Measurements from ENCODE around the gene NRTN.
"Not testable (repeated sequence)": the region's sequence is repeated elsewhere in the genome, so short reads cannot be mapped to it uniquely, and the experiment has no call there.

Gene NRTN

DNA sequence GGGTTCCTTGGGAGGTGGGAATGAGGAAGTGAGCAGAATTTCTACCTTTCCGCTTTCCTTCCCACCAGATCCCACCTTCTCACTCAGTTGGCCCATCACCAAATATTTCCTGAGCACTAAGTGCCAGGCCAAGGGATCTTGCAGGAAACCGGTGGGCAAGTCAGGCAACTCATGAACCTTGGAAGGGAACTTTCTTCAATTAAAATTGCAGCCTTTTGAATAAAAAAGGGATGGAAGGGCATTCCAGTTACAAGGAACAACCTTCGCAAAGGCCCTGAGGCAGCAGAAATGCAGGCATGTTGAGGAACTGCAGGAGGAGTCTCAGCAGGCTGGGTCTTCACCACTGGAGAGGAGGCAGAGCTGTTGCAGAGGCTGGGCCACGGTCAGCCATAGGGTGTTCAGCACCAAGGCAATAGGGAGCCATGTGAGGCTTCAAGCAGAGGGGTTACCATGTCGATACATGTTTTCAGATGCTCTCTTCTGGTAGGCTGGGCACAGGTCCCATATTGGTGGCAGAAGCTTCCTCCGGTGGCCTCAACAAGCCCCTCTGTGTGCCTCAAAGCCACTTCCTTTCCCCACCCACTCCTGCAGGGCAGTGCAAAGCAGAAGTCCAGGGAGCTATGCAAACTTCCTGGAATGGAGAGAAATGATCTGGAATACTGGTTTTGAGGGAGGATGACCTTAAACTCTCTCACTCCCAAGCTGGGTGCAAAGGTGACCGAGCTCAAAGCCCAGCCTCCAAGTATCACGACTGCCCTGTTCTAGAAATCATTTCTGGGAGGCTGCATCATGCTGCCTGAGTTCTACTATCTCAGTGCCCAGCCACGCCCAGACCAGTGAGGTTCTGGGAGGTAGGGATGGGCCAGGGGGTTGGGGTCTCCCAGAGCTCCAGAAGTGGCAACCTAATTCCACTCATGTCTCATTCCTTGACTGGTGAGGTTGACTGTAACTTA, 34.5 kb downstream of the NRTN start, which contains the start of gene FUT6:
FUT6 (minus strand) TSS at position 638 of the 953 bp plus-strand sequence. CDS start 7,135 bp downstream, outside the sequence.
- peak; percentile 2 for DNase-seq

DNA sequence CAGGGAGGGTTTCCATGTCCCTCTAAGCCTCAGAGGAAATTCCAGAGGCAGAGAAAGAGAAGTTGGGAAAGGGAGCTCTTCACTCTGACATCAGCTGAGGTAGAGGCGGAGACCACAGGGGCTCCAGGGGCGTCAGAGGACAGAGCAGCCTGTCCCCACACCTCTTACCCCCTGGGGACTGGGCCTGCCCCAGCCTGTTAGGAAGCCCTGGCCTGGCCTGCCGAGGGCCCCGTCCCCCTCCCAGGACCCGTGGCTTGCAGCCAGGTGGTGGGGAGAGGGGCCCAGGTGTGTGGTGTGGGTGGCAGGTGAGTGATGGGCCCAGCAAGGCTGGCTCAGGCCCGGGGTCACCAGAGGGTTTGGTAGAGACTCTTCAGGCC, 36.9 kb downstream of the NRTN start:
- DNase-seq: peak; percentile 3

DNA sequence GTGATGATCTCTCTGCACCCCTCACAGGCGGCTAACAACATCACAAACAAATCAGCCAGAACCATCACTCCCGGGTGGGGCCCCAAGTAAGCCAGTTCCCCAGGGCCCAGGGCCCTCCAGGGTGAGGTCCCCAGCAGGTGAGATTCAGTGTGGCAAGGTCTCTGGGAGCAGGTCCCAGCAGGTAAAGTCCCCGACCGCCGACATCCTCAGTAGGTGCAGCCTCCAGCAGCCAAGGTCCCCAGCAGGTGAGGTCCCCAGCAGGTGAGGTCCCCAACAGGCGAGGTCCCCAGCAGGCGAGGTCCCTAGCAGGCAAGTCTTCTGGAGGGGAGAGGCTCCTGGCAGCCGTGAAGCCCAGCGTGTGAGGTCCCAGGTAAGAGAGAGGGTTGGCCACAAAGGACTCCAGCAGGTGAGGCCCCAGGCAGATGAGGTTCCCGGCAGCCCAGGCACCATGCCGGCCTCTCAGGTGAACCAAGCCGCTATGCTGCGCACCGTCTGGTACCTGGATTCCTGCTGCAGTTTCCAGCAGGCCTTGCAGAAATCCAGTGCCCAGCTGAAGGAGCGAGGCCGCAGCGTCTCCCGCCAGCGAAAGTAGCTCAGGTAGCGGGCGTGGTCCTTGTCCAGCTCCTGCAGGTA, 38.5 kb downstream of the NRTN start:
- peak; percentile 8 for DNase-seq

DNA sequence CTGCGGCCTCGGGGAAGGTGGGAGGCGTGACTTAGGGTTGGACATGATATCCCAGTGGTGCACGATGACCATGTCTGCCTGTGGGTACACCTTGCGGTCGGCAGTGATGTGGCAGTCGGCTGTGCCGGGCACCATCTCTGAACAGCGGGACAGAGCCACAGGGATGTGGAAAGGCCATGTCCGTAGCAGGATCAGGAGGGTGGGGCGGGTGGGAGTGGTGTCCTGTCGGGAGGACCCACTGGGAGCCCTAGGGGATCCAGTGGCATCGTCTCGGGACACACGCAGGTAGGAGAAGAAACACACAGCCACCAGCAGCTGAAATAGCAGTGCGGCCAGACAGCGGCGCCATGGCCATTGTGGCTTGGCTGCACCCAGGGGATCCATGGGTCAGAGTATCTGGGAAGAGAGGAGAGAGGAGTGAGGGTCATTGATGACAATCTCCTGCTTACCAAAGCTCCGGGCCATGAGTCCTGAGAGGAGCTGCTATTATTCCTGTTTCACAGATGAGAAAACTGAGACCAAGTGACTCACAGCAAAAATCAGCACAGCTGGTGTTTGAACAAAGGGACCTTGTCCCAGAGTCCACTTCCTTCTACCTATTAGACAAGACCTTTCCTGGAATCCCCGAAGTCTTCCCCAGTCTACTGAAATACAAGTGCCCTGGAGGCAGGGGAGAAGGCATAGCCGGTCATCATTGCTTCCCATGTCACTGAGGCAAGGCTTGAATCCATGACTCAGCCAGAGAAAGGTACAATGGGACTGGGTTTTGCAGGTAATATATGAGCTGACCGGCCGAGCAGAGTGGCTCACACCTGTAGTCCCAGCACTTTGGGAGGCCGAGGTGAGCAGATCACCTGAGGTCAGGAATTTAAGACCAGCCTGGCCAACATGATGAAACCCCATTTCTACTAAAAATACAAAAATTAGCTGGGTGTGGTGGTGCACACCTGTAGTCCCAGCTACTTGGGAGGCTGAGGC, 39.9 kb downstream of the NRTN start:
- peak; percentile 1 for DNase-seq

DNA sequence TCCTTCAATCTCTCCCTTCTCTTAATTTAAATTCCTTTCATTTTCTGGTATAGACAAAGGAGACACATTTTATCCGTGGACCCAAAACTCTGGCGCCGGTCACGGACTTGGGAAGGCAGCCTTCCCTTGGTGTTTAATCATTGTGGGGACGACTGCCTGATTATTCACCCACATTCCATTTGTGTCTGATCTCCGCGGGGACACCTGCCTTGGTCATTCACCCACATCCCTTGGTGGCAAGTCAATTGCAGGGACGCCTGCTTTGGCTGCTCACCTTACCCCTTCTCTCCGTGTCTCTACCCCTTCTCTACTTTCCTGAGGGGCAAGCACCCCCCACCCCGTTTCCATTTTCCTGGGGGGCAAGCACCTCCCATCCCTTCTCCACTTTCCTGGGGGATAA, 43.0 kb downstream of the NRTN start:
- DNase-seq: not testable (repeated sequence)

DNA sequence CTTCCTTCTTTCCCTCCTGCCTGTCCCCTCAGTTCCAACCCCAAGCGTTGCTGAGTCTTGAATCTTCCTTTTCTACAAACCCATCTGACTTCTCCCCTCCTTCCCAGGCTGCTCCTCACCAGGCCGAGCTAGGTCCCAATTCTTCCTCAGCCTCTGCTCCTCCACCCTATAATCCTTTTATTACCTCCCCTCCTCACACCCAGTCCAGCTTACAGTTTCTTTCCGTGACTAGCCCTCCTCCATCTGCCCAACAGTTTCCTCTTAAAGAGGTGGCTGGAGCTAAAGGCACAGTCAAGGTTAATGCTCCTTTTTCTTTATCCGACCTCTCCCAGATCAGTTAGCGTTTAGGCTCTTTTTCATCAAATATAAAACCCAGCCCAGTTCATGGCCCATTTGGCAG, 43.8 kb downstream of the NRTN start:
- DNase-seq: not testable (repeated sequence)

DNA sequence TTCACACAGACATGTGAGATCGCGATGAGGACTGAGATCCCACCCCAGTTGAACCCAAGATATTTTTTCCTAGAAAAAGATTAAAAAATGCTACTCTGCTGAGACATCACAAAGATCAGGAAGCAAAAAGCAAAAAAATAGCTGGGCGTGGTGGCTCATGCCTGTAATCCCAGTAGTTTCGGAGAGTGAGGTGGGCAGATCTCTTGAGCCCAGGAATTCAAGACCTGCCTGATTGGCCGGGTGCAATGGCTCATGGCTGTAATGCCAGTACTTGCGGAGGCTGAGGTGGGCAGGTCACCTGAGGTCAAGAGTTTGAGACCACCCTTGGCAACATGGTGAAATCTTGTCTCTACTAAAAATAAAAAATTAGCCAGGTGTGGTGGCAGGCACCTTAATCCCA, 45.3 kb downstream of the NRTN start:
- DNase-seq: no peak

DNA sequence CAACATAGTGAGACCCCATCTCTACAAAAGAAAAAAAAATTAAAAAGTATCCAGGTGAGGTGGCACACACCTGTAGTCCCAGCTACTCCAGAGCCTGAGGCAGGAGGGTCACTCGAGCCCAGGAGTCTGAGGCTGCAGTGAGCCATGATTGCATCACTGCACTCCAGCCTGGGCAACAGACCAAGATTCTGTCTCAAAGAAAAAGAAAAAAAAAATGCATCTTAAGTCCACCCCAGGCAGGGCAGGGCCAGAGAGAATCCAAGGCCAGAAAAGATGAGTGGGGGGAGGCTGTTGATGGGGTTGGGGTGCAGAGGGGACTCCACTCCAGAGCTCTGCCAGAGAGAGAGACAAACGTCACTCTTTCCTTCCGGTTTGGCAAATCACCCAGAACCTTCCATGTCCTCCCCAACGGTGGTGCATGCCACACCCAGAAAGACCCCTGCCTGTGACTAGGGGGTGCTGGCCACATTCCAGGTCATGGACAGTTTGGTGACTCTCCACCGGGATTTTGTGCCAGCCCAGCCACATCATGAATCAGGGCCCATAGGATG, 46.0 kb downstream of the NRTN start:
- DNase-seq: no peak

DNA sequence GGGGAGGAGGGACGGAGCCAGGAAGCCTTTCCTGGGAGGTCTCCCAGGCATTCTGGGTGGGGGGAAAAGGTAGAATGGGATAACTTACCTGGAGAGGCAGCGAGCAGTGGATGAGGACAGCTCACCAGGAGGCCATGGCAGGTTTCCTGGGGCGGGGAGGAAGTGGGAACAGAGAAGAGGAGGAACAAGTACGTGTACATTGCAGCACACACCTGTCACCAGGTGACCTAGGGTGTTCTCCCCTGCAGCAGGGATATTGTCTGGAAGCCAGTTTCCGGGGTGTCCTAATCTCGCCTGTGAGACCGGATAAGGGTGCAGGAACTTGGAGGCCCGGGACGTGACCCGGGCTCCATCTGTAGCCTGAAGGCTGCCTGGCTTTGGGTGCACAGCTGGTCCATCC, 46.4 kb downstream of the NRTN start, which contains the start of gene FUT3:
FUT3 (minus strand) TSS at position 148 of the 400 bp plus-strand sequence.
- DNase-seq: no peak

DNA sequence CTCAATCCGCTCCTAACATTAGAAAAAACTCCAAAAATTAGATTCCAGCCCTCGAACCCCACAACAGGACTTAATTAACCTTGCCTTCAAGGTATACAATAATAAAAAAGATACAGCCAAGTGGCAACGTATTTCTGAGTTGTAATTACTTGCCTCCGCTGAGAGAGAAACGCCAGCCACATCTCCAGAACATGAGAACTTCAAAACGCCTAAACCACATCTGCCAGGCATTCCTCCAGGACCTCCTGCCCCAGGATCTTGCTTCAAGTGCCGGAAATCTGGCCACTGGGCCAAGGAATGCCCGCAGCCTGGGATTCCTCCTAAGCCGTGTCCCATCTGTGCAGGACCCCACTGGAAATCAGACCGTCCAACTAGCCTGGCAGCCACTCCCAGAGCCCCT, 49.3 kb downstream of the NRTN start:
- not testable (repeated sequence) for DNase-seq

DNA sequence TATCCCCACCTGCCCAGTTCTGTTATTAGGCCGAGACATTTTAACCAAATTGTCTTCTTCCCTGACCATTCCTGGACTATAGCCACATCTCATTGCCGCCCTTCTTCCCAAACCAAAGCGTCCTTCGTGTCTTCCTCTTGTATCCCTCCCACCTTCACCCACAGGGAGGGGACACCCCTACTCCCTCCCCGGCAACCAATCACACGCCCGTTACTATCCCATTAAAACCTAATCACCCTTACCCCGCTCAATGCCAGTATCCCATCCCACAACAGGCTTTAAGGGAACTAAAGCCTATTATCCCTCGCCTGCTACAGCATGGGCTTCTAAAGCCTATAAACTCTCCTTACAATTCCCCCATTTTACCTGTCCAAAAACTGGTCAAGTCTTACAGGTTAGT, 50.3 kb downstream of the NRTN start:
- not testable (repeated sequence) for DNase-seq

DNA sequence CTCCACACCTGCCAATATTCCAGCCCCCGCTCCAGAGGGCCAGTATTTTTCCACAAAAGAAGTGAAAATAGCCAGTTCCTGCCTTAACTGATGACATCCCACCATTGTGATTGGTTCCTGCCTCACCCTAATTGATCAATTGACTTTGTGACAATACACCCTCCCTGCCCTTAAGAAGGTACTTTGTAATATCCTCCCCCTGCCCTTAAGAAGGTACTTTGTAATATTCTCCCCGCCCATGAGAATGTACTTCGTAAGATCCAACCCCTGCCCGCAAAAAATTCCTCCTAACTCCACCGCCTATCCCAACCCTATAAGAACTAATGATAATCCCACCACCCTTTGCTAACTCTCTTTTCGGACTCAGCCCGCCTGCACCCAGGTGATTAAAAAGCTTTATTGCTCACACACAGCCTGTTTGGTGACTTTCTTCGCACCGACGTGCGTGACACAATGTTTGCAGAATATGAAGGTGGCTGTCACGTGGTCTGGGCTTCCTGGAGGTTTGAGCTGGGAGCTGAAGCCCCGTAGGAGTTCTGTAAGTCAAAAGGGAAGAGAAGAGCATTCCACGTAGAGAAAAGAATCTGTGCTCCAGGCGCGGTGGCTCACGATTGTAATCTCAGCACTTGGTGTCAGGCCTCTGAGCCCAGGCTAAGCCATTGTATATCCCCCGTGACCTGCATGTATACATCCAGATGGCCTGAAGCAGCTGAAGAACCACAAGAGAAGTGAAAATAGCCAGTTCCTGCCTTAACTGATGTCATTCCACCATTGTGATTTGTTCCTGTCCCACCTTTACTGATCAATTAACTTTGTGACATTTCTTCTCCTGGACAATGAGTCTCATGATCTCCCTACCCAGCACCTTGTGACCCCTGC, 52.6 kb downstream of the NRTN start:
- DNase-seq: no peak

DNA sequence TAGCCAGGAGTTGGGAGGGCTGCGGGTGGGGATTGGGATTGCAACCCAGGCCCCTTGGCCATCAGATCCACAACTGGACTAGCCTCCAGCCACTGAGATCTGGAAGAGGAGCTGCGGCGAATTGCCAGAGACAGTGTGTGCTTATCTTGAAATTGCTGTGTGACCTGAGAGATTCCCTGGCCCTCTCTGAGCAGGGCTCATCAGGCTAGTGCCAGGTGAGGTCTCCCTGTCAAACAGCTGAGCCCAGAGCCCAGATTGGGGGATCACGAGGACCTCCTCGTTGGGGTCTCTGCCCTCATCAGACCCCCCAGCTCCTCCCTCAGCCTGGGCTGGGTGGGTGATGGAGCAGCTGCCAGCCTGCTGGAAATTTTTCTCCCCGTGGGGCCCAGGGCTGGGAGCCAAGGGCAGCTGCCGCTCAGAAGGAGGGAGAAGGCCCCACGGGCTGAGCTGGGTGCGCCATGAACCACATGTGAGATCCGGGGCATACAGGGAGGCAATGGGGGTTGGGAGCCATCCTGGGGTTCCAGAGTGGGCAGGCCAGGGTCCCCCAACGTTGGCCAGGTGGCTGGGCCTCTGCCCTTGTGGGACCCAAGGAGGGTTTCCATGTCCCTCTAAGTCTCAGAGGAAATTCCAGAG, 58.3 kb downstream of the NRTN start:
- DNase-seq: no peak

DNA sequence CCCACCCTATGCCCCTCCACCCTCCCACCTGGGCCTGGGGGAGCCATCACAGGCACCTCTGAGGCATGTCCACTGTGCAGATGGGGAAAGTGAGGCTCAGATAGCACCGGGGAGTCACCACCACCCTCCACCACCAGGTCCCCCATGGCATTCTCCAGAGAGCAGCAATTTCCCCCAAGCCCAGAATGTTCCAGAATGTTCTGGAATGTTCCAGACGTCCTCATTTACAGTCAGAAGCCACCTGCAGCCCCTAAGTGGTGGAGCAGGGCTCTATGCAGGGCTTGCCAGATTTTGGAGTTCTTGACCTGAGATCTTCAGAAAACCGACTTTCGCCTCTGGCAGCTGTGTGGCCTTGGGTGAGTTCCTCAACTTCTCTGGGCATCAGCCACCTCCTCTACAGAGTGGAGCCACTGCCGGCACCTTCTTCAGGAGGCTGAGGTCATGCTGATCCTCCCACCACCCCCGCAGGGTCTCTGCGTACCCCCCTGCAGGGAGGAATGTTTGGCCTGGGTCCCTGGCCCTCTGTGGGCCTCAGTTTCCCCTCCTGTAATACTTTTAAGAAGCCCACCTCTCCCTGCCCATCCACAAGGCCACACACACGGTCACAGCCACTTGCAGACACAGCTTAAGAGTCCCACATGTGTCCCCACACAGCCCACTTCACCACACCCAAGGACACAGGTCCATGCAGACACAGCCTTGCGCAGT, 59.3 kb downstream of the NRTN start:
- DNase-seq: no peak

DNA sequence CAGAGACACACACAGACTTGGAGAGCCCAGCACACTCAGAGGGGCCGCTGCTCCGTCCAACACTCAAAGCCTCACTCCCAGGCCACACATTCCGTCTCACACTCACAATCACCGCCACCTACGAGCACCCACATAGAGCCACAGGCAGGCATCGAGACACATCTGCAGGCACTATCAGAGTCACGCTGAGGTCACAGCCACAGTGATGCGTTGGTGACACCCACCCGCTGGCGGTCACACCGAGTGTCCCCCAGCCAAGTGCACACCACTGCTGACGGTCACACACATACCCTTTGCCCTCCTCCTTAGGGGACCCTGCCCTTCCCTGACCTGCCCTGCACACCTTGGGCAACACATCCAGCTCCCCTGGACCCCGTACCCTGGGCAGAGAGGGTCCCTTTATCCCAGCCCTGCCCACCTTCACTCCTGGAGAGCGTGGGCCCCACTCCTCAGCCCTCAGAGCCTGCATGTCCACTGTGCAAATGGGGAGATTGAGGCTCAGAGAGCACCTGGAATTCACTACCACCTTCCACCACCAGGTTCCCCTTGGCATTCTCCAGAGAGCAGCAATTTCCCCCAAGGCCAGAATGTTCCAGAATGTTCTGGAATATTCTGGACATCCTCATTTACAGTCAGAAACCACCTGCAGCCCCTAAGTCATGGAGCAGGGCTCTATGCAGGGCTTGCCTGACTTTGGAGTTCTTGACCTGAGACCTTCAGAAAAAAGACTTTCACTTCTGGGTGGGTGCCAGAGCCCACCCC, 60.0 kb downstream of the NRTN start:
- no peak for DNase-seq

DNA sequence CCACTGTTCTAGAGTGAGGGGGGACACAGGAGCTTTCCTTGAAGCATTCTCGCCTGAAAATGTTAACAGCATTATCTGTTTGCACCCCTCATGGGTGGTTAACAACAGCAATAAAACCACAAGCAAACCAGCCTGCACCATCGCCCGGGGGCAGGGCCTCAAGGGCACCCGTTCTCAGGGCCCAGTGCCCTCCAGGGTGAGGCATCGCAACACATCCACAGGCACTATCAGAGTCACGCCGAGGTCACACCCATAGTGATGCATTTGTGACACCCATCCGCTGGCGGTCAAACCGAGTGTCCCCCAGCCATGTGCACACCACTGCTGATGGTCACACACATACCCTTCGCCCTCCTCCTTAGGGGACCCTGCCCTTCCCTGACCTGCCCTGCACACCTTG, 60.9 kb downstream of the NRTN start:
- no peak for DNase-seq

DNA sequence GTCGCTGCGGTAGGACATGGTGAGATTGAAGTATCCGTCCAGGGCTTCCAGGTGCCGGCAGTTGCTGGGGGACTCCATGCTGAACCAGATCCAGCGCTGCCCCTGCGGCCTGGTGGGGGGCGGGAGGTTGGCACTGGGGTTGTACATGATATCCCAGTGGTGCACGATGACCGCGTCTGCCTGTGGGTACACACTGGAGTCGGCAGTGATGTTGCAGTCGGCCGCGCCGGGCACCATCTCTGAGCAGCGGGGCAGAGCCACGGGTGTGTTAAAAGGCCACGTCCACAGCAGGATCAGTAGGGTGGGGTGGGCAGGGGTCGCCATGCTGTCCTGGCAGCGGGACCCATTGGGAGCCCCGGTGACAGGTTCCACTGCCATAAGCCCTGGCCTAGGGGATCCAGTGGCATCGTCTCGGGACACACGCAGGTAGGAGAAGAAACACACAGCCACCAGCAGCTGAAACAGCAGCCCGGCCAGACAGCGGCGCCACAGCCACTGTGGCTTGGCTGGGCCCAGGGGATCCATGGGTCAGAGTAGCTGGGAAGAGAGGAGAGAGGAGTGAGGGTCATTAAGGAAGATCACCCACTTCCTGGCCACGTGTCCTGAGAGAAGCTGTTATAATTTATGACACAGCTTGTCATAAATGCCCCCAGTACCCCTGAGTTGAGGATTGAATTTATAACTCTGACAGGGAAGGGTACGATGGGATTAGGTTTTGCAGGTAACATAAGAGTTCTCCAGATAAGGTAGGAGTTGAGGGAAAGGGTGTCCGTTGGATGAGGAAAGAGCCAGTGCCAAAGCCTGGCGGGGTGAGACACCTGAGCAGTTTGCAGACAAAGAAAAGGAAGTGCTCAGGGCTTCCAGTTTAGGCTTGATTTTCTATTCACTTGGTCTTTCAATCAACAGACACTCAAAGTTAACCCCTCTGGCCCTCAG, 62.6 kb downstream of the NRTN start:
- no peak for DNase-seq

DNA sequence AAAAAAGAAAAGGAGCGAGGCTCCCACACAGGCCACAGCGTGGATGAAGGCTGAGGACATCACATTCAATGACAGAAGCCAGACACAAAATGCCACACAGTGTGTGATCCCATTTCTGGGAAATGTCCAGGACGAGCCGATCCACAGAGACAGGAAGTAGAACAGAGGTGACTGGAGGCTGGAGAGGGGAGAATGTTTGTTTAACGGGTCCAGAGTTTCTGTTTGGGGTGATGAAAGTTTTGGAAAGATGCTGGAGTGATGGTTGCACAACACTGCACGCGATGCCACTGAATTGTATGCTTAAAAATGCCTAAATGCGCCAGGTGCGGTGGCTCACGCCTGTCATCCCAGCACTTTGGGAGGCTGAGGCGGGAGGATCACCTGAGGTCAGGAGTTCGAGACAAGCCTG, 66.1 kb downstream of the NRTN start:
- DNase-seq: no peak

Data from 8988T (cell line).